ENCODE results near the gene ADCY3. TPM values are rescaled to one million over a fixed set of nuclear protein-coding genes. Genes with fewer than 3 reads are reported as not detected.

Gene ADCY3
- total and polyA plus RNA-seq, 2 of the 4 experiments (the other 2 are of a cell fraction) = 17.4 to 46.1 TPM

DNA sequence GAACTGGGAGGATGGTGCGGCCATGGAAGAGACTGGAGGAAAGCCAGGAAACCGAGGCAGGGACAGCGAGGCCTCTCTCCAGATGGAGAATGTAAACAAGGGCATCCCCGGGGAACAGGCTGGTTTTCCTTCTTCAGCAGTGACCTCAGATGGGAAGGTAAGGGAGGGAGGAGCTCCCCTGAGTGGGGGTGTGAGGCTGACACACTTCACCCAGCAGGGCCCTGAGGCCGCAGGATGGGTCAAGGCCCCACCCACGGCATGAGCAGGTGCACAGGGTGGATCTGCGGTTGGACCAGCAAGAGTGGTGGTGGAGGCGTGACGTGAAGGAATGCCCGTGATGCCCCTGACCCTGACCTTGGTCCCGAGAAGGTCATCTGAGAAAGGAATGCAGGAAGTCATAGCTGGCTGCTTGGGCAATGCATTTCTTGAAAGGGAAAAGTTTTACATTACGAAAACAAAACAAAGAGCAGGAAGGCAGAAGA is 48.1 kb downstream of the ADCY3 start:
- Histone ChIP-seq H3K36me3 (ENCODE audit: control insufficient read depth, insufficient read depth, low read length) (peaks cover 1% of the 10 kb centered on the region; the same call in 1 of the 2 replicates), H2AK5ac (ENCODE audit: low read depth, low read length) (peak overlapping the region; percentile 71), H3K4ac (ENCODE audit: low read depth, low read length) (peak overlapping the region; percentile 9; the same call in 1 of the 2 replicates), H3K9me1 (ENCODE audit: insufficient read depth, low read length) (peaks cover 19% of the 10 kb centered on the region), H3K56ac (ENCODE audit: extremely low read depth, insufficient read depth, low read length) (no peak overlapping the region), H3K18ac (ENCODE audit: low read depth, low read length) (no peak overlapping the region), H2BK5ac (ENCODE audit: low read depth, low read length, poor library complexity, severe bottlenecking) (no peak overlapping the region), H3K27ac (ENCODE audit: insufficient read depth, low read length) (peak overlapping the region; percentile 51; the same call in 1 of the 2 replicates), H4K5ac (ENCODE audit: low read depth, low read length) (no peak overlapping the region; the same call in 1 of the 2 replicates), H3K9ac (ENCODE audit: low read depth, low read length) (no peak overlapping the region), H2AFZ (replicated peaks; ENCODE audit: low read length, poor library complexity) (peak overlapping the region; percentile 24), H3K9me3 (ENCODE audit: control insufficient read depth, insufficient read depth, low read length) (no peaks in the 10 kb centered on the region), H3K14ac (replicated peaks; ENCODE audit: low read depth, low read length) (0 out of 2 replicates have a peak overlapping the region, but pooled peaks have one; percentile 39), H4K91ac (ENCODE audit: insufficient read depth, low read depth, low read length) (no peak overlapping the region), H4K8ac (ENCODE audit: low read depth in 2 of 2, low read length in 2 of 2) (peak overlapping the region in 1 of 2 experiments; percentile 74; a peak in 1 of 4 replicates), H3K4me2 (ENCODE audit: low read depth, low read length) (no peak overlapping the region), H4K20me1 (ENCODE audit: insufficient read depth, low read length) (no peaks in the 10 kb centered on the region; the same call in 1 of the 2 replicates), H3K4me3 (ENCODE audit: insufficient read depth, low read depth, low read length) (no peak overlapping the region), H3K79me1 (ENCODE audit: low read depth in 1 of 2, low read length in 2 of 2) (peaks cover 0 to 25% of the 10 kb centered on the region in 2 experiments; a peak in 1 of 4 replicates), H3K4me1 (ENCODE audit: control insufficient read depth, insufficient read depth, low read length) (peaks cover 15% of the 10 kb centered on the region; the same call in 1 of the 2 replicates), H2BK120ac (ENCODE audit: low read depth, low read length) (no peak overlapping the region), H2BK20ac (ENCODE audit: low read depth, low read length) (no peak overlapping the region), H2BK15ac (ENCODE audit: low read depth, low read length) (no peak overlapping the region), H2AK9ac (replicated peaks; ENCODE audit: low read depth, low read length, poor library complexity) (peak overlapping the region; percentile 91), H3K27me3 (ENCODE audit: control insufficient read depth, insufficient read depth, low read length) (no peaks in the 10 kb centered on the region), H3K23ac (ENCODE audit: low read depth, low read length) (no peak overlapping the region)
- POLR2A ChIA-PET (ENCODE audit: unreplicated experiment) = no interaction called here
- in situ Hi-C loops (cut with MboI; ENCODE audit: low sequenced_read_pairs) = no loop called here
- WGBS, 2 experiments (ENCODE audit: extremely low coverage in 2 of 2, insufficient read length in 1 of 2) = 63% methylated on average over 8 of the region's 12 CpGs; no CpG with 5 or more reads in 1 of the 2 experiments
- BruUV-seq (replicated peaks) = no TSS peak
- ATAC-seq (ENCODE audit: low read depth) = peak; percentile 82
- peak; percentile 54 for DNase-seq
- intact Hi-C loops (cut with micrococcal nuclease) = no loop called here
- CTCF ChIA-PET = interaction anchor here (0.6 kb wide), 1 partner anchor 315 kb away, joined by 5 read pairs; no protein-coding TSS in a partner anchor
- dilution Hi-C loops (cut with HindIII; ENCODE audit: low sequenced_read_pairs, unreplicated experiment) = no loop called here
- TF ChIP-seq MAZ (IDR thresholded peaks at IDR 0.05; ENCODE audit: borderline replicate concordance, low read depth, low read length) = peak; percentile 27; the same call in 1 of the 2 replicates
- TF ChIP-seq MXI1 (IDR thresholded peaks at IDR 0.05; ENCODE audit: borderline replicate concordance, low read depth, low read length) = no peak

Measured in IMR-90 (cell line).